ENCODE results near the gene SEC24B. TPM values are rescaled to one million over a fixed set of nuclear protein-coding genes. Genes with fewer than 3 reads are reported as not detected.

Gene SEC24B
- total and polyA plus RNA-seq, 2 experiments from 2014 or later: 9.4 to 32.8 TPM

DNA sequence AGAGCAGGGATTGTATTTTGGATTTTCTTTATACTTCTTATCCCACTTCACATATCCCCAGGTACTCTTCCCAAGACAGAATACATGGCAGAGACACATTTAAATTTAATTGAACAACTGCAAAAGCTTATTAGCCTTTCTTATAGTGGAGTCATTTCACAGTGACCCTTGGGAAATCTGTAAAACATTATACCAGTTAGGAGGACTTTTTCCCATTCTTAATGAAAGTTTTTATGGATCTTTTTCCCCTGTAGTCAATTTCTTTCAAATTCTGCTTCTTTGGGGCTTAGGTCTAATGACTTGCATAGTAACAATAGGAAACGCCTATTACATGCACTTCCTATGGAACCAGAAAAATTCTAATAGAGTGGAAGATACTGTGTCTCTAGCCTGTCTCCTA, 111.8 kb downstream of the SEC24B start:
- H3K27me3 Mint-ChIP-seq (ENCODE audit: insufficient read depth, low read depth, poor library complexity): peaks cover 2% of the 10 kb centered on the region
- Histone ChIP-seq H3K4me2 (no peak overlapping the region), H3K4me1 (ENCODE audit: insufficient read depth) (no peaks in the 10 kb centered on the region), H2AFZ (no peak overlapping the region), H3F3A (replicated peaks; ENCODE audit: low read depth) (no peaks in the 10 kb centered on the region), H4K20me1 (replicated peaks; ENCODE audit: insufficient read depth) (no peaks in the 10 kb centered on the region; the same call in 1 of the 2 replicates), H3K36me3 (ENCODE audit: insufficient read depth) (0 out of 2 replicates have a peak, but pooled peaks cover under 1% of the 10 kb centered on the region), H3K9me2 (ENCODE audit: insufficient read depth) (no peaks in the 10 kb centered on the region), H3K4me3 (no peak overlapping the region), H3K79me2 (replicated peaks; ENCODE audit: insufficient read depth) (no peaks in the 10 kb centered on the region), H3K27ac (ENCODE audit: low read depth) (no peak overlapping the region), H3K27me3 (ENCODE audit: insufficient read depth) (no peaks in the 10 kb centered on the region)
- DNase-seq (ENCODE audit: low spot score) (no peak), ATAC-seq (no peak)
- no peaks in the 10 kb centered on the region for H3K9me3 Mint-ChIP-seq
- no peaks in the 10 kb centered on the region for H3K4me1 Mint-ChIP-seq
- no peak for TF ChIP-seq CTCF (conservative IDR thresholded peaks at IDR 0.05; ENCODE audit: low read depth in 2 of 2)
- no peak for TF ChIP-seq JUNB (IDR thresholded peaks at IDR 0.05; ENCODE audit: unreplicated experiment)
- TF ChIP-seq ZNF114 (CRISPR knock-in tag; IDR thresholded peaks at IDR 0.05): no peak
- H3K36me3 Mint-ChIP-seq (ENCODE audit: low read depth): peaks cover under 1% of the 10 kb centered on the region; the same call in 2 of the 3 replicates
- no peak overlapping the region for H3K27ac Mint-ChIP-seq
- H3K4me3 Mint-ChIP-seq: no peak overlapping the region

DNA sequence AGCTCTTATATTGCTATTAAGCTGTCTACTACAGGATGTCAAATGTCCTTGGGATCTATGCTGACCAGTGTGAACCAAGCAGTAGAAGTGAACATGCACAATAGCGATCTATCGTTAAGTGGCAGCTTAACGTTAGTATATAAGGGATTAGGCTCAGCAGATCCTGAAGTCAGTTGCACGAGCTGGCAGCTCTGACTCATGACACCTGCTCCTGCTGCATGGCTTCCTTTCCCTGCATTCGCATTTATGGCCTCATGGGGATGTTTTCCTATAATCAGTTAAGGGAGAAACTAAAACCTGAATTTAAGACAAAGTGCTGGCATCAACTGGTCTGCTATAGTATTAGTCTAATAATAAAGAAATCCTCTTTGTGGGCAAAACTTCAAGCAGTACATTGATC, 113.8 kb downstream of the SEC24B start:
- H4K20me1 ChIP-seq (replicated peaks; ENCODE audit: insufficient read depth): no peaks in the 10 kb centered on the region; the same call in 1 of the 2 replicates
- ATAC-seq (no peak), DNase-seq (ENCODE audit: low spot score) (no peak)
- H2AFZ ChIP-seq: no peak overlapping the region
- no peaks in the 10 kb centered on the region for H3K36me3 Mint-ChIP-seq (ENCODE audit: low read depth)
- H3K27me3 Mint-ChIP-seq (ENCODE audit: insufficient read depth, low read depth, poor library complexity): peaks cover 2% of the 10 kb centered on the region
- H3K4me1 ChIP-seq (ENCODE audit: insufficient read depth): no peaks in the 10 kb centered on the region
- no peaks in the 10 kb centered on the region for H3K9me3 Mint-ChIP-seq
- no peaks in the 10 kb centered on the region for H3K4me1 Mint-ChIP-seq
- TF ChIP-seq ZNF331 (CRISPR knock-in tag; IDR thresholded peaks at IDR 0.05; ENCODE audit: low read depth) (no peak), EZH2phosphoT487 (IDR thresholded peaks at IDR 0.05; ENCODE audit: unreplicated experiment) (no peak)
- H3K79me2 ChIP-seq (replicated peaks; ENCODE audit: insufficient read depth): no peaks in the 10 kb centered on the region
- no peak overlapping the region for H3K4me3 ChIP-seq
- no peak overlapping the region for H3K4me3 Mint-ChIP-seq
- no peaks in the 10 kb centered on the region for H3F3A ChIP-seq (replicated peaks; ENCODE audit: low read depth)
- H3K36me3 ChIP-seq (ENCODE audit: insufficient read depth): no peaks in the 10 kb centered on the region
- no peak overlapping the region for H3K4me2 ChIP-seq
- H3K27me3 ChIP-seq (ENCODE audit: insufficient read depth): no peaks in the 10 kb centered on the region
- H3K9me2 ChIP-seq (ENCODE audit: insufficient read depth): no peaks in the 10 kb centered on the region
- no peak overlapping the region for H3K27ac ChIP-seq (ENCODE audit: low read depth)
- H3K27ac Mint-ChIP-seq: no peak overlapping the region

DNA sequence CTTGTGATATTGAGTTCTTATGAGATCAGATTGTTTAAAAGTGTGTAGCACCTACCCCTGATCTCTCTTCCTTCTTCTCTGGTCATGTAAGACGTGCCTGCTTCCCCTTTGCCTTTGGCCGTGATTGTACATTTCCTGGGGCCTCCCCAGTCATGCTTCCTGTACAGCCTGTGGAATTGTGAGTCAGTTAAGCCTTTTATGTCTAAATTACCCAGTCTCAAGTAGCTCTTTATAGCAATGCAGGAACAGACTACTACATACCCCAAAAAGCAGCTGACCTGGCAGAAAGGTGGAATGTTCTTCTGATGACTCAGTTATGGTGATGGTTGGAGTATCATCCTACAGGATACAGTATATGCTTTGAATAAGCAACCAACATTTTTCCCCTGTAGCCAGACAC, 115.0 kb downstream of the SEC24B start:
- Mint-ChIP-seq H3K9me3 (no peaks in the 10 kb centered on the region), H3K27me3 (ENCODE audit: insufficient read depth, low read depth, poor library complexity) (peaks cover 3% of the 10 kb centered on the region), H3K4me1 (peaks cover 9% of the 10 kb centered on the region), H3K4me3 (no peak overlapping the region), H3K36me3 (ENCODE audit: low read depth) (no peaks in the 10 kb centered on the region), H3K27ac (no peak overlapping the region)
- ATAC-seq (no peak), DNase-seq (ENCODE audit: low spot score) (no peak)
- Histone ChIP-seq H3K27ac (ENCODE audit: low read depth) (no peak overlapping the region), H3K27me3 (ENCODE audit: insufficient read depth) (no peaks in the 10 kb centered on the region), H3F3A (replicated peaks; ENCODE audit: low read depth) (no peaks in the 10 kb centered on the region), H3K79me2 (replicated peaks; ENCODE audit: insufficient read depth) (no peaks in the 10 kb centered on the region), H2AFZ (no peak overlapping the region), H3K36me3 (ENCODE audit: insufficient read depth) (no peaks in the 10 kb centered on the region; the same call in 1 of the 2 replicates), H3K9me2 (ENCODE audit: insufficient read depth) (no peaks in the 10 kb centered on the region), H3K4me1 (ENCODE audit: insufficient read depth) (no peaks in the 10 kb centered on the region), H4K20me1 (replicated peaks; ENCODE audit: insufficient read depth) (no peaks in the 10 kb centered on the region; the same call in none of the 2 replicates), H3K4me3 (no peak overlapping the region), H3K4me2 (no peak overlapping the region)
- TF ChIP-seq STAT1 (IDR thresholded peaks at IDR 0.05; ENCODE audit: unreplicated experiment) (no peak), ETS1 (IDR thresholded peaks at IDR 0.05) (no peak), EZH2 (IDR thresholded peaks at IDR 0.05; ENCODE audit: low read depth, unreplicated experiment) (no peak), ZNF331 (CRISPR knock-in tag; IDR thresholded peaks at IDR 0.05; ENCODE audit: low read depth) (no peak)

All from GM23338 (cell line).